Progenitor cell of endocrine pancreas (in vitro differentiated cells): ENCODE data around the gene SLAIN2. TPM values are rescaled to one million over a fixed set of nuclear protein-coding genes. Genes with fewer than 3 reads are reported as not detected.

ENCODE experiments used
- DNase-seq: peaks from one replicate; pipeline ENCODE4 v3.0.0; 2021; ENCODE audit warnings: low spot score; ENCODE audit not compliant: unreplicated experiment
- H3K27ac Mint-ChIP-seq: 2 replicates; pipeline ENCODE4 v1.8.0; 2021; ENCODE audit warnings: mild to moderate bottlenecking, moderate library complexity, mixed read lengths
- H3K27me3 Mint-ChIP-seq: 2 replicates; pipeline ENCODE4 v1.8.0; 2021; ENCODE audit warnings: mixed read lengths
- H3K36me3 Mint-ChIP-seq: 2 replicates; pipeline ENCODE4 v1.8.0; 2022; ENCODE audit warnings: mixed read lengths; ENCODE audit not compliant: insufficient read depth
- H3K4me1 Mint-ChIP-seq: 2 replicates; pipeline ENCODE4 v1.8.0; 2021; ENCODE audit warnings: low read depth, mixed read lengths
- H3K4me3 Mint-ChIP-seq: 2 replicates; pipeline ENCODE4 v1.8.0; 2021; ENCODE audit warnings: low read depth, mild to moderate bottlenecking, moderate library complexity, mixed read lengths
- H3K9me3 Mint-ChIP-seq: 2 replicates; pipeline ENCODE4 v1.8.0; 2021; ENCODE audit warnings: low read depth, mixed read lengths
- total RNA-seq: library from RNA; stranded (reverse); gene quantifications from 2 replicates; pipeline ENCODE4 v1.2.1, GENCODE V29; 2021
- TF ChIP-seq, protein P1 (sequence below): fragments of 200-600 bp; sonication (generic); IDR thresholded peaks from one replicate; pipeline ENCODE4 v1.5.0; 2021; ENCODE audit warnings: antibody characterized with exemption, mild to moderate bottlenecking; ENCODE audit not compliant: unreplicated experiment

Gene SLAIN2
- total RNA-seq, 1 donor from 2014 or later = 54.5 TPM

DNA sequence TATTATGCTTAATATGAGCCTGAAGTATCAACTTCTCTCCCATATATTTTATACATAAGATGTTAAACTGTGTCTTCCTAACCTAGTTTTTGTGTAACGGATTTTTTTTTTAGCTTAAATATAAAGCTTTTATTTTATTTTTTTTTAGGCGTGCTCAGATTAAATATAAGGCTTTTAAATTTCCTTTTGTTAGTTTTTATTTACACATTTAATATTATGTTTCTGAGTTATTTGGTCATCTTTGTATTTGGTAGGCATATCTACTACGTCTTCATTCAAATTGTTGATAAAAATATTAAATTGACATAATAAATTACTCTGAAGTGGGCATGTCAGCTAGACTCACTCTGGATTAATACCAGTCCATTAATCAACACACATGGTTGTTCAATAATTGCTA is 4.2 kb downstream of the SLAIN2 start:
- DNase-seq = no peak
- no peaks in the 10 kb centered on the region for H3K9me3 Mint-ChIP-seq
- H3K36me3 Mint-ChIP-seq = no peaks in the 10 kb centered on the region
- no peaks in the 10 kb centered on the region for H3K27me3 Mint-ChIP-seq
- H3K27ac Mint-ChIP-seq = no peak overlapping the region
- H3K4me1 Mint-ChIP-seq = peaks cover 41% of the 10 kb centered on the region
- TF ChIP-seq, protein P1, sequence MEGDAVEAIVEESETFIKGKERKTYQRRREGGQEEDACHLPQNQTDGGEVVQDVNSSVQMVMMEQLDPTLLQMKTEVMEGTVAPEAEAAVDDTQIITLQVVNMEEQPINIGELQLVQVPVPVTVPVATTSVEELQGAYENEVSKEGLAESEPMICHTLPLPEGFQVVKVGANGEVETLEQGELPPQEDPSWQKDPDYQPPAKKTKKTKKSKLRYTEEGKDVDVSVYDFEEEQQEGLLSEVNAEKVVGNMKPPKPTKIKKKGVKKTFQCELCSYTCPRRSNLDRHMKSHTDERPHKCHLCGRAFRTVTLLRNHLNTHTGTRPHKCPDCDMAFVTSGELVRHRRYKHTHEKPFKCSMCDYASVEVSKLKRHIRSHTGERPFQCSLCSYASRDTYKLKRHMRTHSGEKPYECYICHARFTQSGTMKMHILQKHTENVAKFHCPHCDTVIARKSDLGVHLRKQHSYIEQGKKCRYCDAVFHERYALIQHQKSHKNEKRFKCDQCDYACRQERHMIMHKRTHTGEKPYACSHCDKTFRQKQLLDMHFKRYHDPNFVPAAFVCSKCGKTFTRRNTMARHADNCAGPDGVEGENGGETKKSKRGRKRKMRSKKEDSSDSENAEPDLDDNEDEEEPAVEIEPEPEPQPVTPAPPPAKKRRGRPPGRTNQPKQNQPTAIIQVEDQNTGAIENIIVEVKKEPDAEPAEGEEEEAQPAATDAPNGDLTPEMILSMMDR = no peak
- H3K4me3 Mint-ChIP-seq = no peak overlapping the region

DNA sequence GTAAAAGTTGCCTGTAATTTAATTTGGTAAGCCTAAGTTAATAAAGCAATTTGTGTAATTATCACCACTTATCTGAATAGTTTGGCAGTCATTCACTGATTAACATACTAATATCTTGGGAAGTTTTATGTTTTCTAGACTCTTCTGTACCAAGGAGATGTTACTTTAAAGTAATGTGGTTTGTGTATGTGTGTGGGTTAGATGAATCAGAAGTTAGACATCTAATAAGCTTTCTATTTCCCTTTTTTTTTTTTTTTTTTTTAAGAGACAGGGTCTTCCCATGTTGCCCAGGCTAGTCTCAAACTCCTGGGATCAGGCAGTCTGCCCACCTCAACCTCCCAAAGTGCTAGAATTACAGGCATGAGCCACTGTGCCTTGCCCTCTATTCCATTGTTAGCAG is 5.3 kb downstream of the SLAIN2 start:
- peaks cover under 1% of the 10 kb centered on the region for H3K9me3 Mint-ChIP-seq
- peaks cover 47% of the 10 kb centered on the region for H3K4me1 Mint-ChIP-seq
- no peak overlapping the region for H3K4me3 Mint-ChIP-seq
- peaks cover under 1% of the 10 kb centered on the region for H3K36me3 Mint-ChIP-seq
- no peaks in the 10 kb centered on the region for H3K27me3 Mint-ChIP-seq
- no peak overlapping the region for H3K27ac Mint-ChIP-seq
- DNase-seq = no peak
- TF ChIP-seq, protein P1 = no peak

DNA sequence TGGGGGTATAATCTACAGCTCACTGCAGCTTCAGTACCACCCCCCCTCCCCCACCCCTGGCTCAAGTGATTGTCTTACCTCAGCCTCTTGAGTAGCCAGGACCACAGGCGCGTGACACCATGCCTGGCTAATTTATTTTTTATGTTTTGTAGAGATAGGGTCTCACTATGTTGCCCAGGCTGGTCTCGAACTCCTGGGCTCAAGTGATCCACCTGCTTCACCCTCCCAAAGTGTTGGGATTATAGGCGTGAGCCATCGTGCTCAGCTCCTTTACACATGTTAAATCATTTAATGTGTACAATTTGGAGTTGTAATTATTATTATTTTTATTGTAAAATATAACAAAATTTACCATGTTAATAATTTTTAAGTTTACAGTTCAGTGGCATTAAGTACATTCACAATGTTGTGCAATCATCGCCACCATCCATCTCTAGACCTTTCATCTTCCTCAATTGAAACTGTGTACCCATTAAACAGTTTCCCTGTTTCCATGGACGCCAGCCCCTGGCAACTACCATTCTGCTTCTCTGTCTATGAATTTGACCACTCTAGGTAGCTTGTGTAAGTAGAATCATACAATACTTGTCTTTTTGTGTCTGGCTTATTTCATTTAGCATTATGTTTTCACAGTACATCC is 6.1 kb downstream of the SLAIN2 start:
- Mint-ChIP-seq H3K4me1 (peaks cover 47% of the 10 kb centered on the region), H3K36me3 (peaks cover 5% of the 10 kb centered on the region), H3K27ac (no peak overlapping the region), H3K9me3 (peaks cover 5% of the 10 kb centered on the region), H3K4me3 (no peak overlapping the region), H3K27me3 (no peaks in the 10 kb centered on the region)
- DNase-seq = no peak
- TF ChIP-seq, protein P1 = no peak

- no peak for DNase-seq
- H3K36me3 Mint-ChIP-seq = peaks cover 9% of the 10 kb centered on the region
- H3K9me3 Mint-ChIP-seq = peaks cover 10% of the 10 kb centered on the region
- H3K27ac Mint-ChIP-seq = no peak overlapping the region
- H3K27me3 Mint-ChIP-seq = no peaks in the 10 kb centered on the region
- peaks cover 25% of the 10 kb centered on the region for H3K4me1 Mint-ChIP-seq
- no peak overlapping the region for H3K4me3 Mint-ChIP-seq
- TF ChIP-seq, protein P1 = no peak
Observed at GRCh38 chr4:48350871-48351270, 9.5 kb downstream of the SLAIN2 start.

DNA sequence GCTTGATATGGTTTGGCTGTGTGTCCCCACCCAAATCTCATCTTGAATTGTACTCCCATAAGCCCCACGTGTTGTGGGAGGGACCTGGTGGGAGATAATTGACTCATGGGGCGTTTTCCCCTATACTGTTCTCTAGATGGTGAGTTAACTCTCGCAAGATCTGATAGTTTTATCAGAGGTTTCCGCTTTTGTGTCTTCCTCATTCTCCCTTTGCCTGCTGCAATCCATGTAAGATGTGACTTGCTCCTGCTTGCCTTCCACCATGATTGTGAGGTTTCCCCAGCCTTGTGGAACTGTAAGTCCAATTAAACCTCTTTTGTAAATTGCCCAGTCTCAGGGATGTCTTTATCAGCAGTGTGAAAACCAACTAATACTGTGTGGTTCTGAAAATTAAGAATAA is 11.5 kb downstream of the SLAIN2 start:
- Mint-ChIP-seq H3K36me3 (peaks cover 9% of the 10 kb centered on the region), H3K4me3 (no peak overlapping the region), H3K9me3 (peaks cover 10% of the 10 kb centered on the region), H3K27me3 (no peaks in the 10 kb centered on the region), H3K27ac (no peak overlapping the region), H3K4me1 (peaks cover 16% of the 10 kb centered on the region)
- no peak for DNase-seq
- TF ChIP-seq, protein P1 = no peak
